Placental epithelial cell (primary cell): ENCODE measurements around the gene CDC42EP2. TPM values are rescaled to one million over a fixed set of nuclear protein-coding genes. Genes with fewer than 3 reads are reported as not detected.

Source experiments
- total RNA-seq: library from RNA; depleted of rRNA; stranded (reverse); fragments of >200 nt; gene quantifications from 2 replicates; pipeline ENCODE4 v1.2.3, GENCODE V29; 2012

The CDC42EP2 gene, protein sequence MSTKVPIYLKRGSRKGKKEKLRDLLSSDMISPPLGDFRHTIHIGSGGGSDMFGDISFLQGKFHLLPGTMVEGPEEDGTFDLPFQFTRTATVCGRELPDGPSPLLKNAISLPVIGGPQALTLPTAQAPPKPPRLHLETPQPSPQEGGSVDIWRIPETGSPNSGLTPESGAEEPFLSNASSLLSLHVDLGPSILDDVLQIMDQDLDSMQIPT
- 3.1 and 23.2 TPM in 2 replicates for total RNA-seq

GRCh38 chr11:65314501-65315203 is at the start of gene CDC42EP2:
TSS of gene CDC42EP2 (plus strand) at chr11:65314866. CDS start at chr11:65320899, 6,033 bp downstream.

DNA sequence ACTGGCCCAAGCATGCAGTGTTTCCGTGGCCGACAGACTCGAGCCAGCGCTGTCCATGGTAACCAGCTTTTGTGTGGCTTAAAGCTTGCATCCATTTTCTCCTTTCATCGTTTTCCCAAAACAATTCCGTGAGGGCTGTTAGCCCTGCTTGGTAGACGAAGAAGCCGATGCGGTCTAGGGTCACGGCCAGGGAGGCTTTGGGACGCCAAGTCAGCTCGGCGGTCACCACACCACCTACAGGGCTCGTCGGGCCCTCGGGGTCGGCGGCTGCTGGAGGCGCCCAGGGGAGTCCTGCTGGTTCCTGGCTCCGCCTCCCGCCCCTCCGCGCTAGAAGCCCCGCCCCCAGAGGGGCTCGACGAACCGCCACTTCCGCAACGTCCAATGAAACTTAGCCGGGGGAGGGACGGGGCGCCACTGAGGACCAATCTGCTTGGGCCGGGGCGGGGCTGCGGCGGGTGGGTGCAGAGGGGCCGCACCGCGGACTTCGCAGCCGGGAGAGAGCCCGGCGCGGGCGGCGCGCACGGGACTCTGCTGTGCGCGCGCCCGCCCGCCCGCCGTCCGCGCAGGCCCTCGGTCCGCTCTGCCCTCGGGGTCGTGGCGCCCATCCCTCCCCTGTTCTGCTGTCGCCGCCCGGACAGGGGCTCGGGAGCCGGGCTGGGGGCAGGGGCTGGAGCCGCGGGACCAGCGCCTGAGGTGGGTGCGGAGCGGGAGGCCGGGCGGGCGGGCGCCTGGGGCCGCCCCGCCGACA is 39.8 kb downstream of the CDC42EP2 start, which contains the start of gene TIGD3:
Gene TIGD3, plus strand, starts transcription at position 487 of the 748 bp plus-strand sequence. CDS start 1,058 bp downstream, outside the sequence.

Other genes starting within 250 kb of the CDC42EP2 start
- 3.6 and 4.3 TPM in 2 replicates for gene CDCA5, start 230.8 kb upstream of the CDC42EP2 start, total RNA-seq
- gene ZFPL1, start 230.6 kb upstream of the CDC42EP2 start, total RNA-seq: 45.9 and 70.3 TPM in 2 replicates
- gene VPS51, start 218.7 kb upstream of the CDC42EP2 start, total RNA-seq: 196 and 371 TPM in 2 replicates
- 18.5 and 26.9 TPM in 2 replicates for gene TM7SF2, start 203.0 kb upstream of the CDC42EP2 start, total RNA-seq
- 12.6 and 14.5 TPM in 2 replicates for gene ZNHIT2, start 197.2 kb upstream of the CDC42EP2 start, total RNA-seq
- gene FAU, start 192.7 kb upstream of the CDC42EP2 start, total RNA-seq: 163 and 287 TPM in 2 replicates
- gene MRPL49, start 192.5 kb upstream of the CDC42EP2 start, total RNA-seq: 35.7 and 78.1 TPM in 2 replicates
- 20.0 and 53.9 TPM in 2 replicates for gene SYVN1, start 180.3 kb upstream of the CDC42EP2 start, total RNA-seq
- gene SPDYC, start 144.6 kb upstream of the CDC42EP2 start, total RNA-seq: not detected in 2 replicates
- 197 and 486 TPM in 2 replicates for gene CAPN1, start 132.9 kb upstream of the CDC42EP2 start, total RNA-seq
- gene POLA2, start 52.9 kb upstream of the CDC42EP2 start, total RNA-seq: 5.0 and 6.3 TPM in 2 replicates
- 44.5 and 64.8 TPM in 2 replicates for gene DPF2, start 19.0 kb downstream of the CDC42EP2 start, total RNA-seq
- 0.11 TPM in 1 of 2 replicates, not detected in the other for gene TIGD3, start 39.9 kb downstream of the CDC42EP2 start, total RNA-seq
- gene SLC25A45, start 67.8 kb downstream of the CDC42EP2 start, total RNA-seq: 3.8 and 4.3 TPM in 2 replicates
- 55.3 and 58.9 TPM in 2 replicates for gene FRMD8, start 71.8 kb downstream of the CDC42EP2 start, total RNA-seq
- gene NEAT1, start 107.9 kb downstream of the CDC42EP2 start, total RNA-seq: 141 and 249 TPM in 2 replicates
- gene MALAT1, start 184.2 kb downstream of the CDC42EP2 start, total RNA-seq: 9,374 and 20,355 TPM in 2 replicates
- 134 and 143 TPM in 2 replicates for gene SCYL1, start 210.2 kb downstream of the CDC42EP2 start, total RNA-seq
- gene LTBP3, start 243.5 kb downstream of the CDC42EP2 start, total RNA-seq: 31.7 and 46.3 TPM in 2 replicates